COR-L47 (cell line): Measurements from ENCODE around the gene WAS.
"Not testable (repeated sequence)": the region's sequence is repeated elsewhere in the genome, so short reads cannot be mapped to it uniquely, and the experiment has no call there.

Source experiments
- DNase-seq: peaks from one replicate; lab custom pipeline; 2025; lab: John Stamatoyannopoulos, UW

The WAS gene

DNA sequence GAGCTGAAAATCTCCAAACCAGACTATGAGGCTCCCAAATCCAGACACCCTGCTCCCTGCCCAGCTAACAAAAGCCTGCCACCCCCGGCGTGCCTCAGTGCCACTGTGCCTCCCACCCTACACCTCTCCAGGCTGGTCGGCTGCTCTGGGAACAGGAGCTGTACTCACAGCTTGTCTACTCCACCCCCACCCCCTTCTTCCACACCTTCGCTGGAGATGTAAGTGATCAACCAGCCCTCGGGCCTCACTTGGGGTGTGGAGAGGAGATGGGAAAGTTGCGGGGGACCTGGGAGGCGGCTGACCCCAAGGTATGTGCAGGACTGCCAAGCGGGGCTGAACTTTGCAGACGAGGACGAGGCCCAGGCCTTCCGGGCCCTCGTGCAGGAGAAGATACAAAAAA, 1.8 kb downstream of the WAS start:
- DNase-seq, result no peak

DNA sequence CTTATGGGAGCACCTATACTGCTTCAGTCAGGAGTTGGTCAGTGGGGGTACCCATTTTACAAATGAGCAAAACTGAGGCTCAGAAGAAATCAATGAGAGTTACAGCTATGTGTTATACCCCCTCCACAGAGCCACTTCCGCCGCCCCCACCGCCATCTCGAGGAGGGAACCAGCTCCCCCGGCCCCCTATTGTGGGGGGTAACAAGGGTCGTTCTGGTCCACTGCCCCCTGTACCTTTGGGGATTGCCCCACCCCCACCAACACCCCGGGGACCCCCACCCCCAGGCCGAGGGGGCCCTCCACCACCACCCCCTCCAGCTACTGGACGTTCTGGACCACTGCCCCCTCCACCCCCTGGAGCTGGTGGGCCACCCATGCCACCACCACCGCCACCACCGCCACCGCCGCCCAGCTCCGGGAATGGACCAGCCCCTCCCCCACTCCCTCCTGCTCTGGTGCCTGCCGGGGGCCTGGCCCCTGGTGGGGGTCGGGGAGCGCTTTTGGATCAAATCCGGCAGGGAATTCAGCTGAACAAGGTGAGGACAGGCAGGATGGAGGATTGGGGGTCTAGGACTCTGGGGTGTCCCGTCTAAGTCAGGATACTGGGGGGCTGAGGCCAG, 5.0 kb downstream of the WAS start:
- no peak for DNase-seq

DNA sequence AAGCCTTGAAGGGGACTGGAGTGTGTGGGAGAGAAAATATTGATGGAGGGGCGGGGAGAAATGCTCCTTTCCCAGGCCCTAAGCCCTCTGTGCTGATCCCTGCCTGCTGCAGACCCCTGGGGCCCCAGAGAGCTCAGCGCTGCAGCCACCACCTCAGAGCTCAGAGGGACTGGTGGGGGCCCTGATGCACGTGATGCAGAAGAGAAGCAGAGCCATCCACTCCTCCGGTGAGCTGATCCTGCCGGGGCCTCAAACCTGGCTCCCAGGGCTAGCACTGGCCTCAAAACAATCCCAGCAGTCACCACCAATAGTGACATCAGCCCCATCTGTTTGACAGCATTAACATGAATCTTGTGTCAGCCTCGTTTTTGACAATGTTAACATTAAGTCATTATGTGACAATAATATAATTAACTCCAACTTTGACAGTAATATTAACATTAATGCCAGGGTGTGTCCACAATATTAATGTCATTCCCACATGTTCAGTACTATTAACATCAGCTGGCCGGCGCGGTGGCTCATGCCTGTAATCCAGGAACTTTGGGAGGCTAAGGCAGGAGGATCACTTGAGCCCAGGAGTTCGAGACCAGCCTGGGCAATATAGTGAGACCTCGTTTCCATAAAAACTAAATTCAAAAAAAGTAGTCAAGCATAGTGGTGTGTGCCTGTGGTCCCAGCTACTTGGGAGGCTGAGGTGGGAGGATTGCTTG, 5.8 kb downstream of the WAS start:
- no peak for DNase-seq

DNA sequence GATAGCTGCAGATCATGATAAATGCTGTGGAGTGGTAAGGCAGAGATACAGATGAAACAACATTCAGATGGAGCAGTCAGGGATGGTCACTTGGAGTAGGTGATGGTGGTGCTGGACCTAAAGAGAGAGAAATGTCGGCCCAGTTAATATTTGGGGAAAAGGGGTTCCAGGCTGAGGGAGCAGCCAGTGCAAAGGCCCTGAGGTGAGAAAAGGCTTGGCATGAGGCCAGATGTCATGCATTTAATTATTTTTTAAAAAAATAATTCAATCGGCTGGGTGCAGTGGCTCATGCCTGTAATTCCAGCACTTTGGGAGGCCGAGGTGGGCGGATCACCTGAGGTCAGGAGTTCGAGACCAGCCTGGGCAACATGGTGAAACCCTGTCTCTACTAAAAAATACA, 8.1 kb downstream of the WAS start:
- not testable (repeated sequence) for DNase-seq

DNA sequence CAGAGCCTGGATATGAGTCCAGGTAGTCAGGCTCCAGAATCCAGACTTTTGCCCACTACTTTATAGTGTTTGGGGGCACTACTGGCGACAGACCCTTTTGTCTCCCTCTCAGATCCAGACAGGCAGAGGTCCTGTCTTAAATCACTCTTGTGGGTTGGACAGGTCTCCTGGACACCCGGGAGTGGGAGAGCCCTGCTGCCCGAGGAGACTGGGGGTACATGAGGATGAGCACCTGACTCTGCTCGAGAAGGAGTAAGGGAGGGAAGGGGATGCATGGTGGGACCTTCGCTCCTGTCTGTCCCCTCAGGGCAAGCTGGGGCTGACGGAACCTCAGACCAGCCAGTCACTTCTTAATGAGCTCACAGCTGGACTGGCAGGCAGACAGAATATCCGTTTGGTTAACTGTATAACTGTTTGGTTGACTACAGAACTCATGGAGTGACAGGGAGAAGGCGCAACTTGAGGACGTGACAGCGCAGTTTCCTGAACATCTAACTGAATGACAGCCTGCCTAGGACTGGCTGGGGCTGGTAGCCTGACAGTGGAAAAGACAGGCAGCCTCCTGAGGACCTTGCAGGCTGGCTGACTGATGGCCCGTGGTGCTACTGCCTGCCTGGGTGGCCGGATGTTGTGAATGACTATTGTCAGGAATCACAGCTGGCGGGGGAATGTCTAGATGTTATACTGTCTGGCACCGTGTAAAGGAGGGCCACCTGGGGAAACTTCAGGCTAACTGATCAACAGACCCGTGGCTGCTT, 11.4 kb downstream of the WAS start:
- peak; percentile 5 for DNase-seq

DNA sequence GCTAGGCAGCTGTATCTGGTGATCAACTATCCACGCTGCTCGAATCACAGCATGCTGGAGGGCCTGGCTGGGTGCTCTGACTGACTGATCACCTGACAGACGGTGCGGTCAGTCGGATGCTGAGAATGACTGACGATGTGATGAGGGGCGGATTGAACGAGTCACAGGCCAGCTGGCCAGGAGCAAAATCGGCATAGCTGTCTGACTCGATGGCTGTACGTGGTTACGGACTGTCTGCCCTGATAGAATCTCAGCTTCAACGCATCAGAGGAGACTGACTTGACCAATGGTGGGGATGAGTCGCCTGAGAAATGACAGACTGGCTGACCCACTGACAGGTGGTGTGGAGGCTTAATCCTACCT, 11.9 kb downstream of the WAS start:
- DNase-seq, result no peak

DNA sequence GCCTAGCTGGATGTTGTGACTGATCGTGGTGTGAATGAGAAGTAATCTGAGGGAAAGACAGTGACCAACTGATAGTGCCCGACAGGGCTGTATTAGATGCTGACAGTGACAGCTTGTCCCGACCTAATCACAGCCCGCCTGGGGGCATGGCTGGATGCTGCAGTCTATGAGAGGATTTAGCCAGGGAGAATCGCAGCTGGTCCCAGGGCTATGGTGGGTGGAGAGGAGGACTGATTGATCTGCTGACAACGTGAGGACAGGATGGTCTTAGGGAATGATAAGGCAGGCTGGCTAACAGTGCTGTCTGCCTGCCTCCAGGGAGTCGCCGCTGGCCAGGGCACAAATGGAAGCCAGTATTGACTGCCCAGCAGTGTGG, 12.3 kb downstream of the WAS start:
- no peak for DNase-seq

DNA sequence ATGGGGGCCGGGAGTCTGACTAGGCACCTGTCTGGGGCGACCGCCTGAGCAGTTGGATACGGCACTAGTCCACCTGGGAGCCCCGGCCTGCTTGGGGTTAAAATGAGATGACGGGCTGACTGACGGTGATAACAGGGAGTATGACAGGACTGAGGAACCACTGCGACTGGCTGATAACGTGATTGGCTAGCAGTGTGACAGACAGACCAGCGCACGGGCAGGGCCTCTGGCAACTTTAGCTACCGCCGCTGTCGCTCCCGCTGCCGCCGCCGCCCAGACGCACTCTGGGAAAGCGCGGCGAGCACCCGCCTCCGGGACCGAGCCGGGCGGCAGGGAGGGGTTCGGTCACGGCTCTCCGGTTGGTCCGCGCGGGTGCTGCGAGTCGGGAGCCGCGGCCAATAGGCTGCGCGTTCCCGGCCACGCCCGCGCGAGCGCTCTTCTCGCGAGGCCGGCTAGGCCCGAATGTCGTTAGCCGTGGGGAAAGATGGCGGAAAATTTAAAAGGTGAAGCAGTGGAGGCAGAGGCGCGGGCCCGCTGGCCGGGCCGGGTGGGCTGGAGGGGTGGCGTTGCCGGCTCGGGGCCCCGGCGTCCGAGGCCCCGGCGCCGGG, 12.8 kb downstream of the WAS start, which contains the start of gene SUV39H1:
Gene SUV39H1, plus strand, starts transcription at position 434 of the 608 bp plus-strand sequence. Its CDS starts 51 bp downstream, at position 485.
- DNase-seq, result peak; percentile 85

DNA sequence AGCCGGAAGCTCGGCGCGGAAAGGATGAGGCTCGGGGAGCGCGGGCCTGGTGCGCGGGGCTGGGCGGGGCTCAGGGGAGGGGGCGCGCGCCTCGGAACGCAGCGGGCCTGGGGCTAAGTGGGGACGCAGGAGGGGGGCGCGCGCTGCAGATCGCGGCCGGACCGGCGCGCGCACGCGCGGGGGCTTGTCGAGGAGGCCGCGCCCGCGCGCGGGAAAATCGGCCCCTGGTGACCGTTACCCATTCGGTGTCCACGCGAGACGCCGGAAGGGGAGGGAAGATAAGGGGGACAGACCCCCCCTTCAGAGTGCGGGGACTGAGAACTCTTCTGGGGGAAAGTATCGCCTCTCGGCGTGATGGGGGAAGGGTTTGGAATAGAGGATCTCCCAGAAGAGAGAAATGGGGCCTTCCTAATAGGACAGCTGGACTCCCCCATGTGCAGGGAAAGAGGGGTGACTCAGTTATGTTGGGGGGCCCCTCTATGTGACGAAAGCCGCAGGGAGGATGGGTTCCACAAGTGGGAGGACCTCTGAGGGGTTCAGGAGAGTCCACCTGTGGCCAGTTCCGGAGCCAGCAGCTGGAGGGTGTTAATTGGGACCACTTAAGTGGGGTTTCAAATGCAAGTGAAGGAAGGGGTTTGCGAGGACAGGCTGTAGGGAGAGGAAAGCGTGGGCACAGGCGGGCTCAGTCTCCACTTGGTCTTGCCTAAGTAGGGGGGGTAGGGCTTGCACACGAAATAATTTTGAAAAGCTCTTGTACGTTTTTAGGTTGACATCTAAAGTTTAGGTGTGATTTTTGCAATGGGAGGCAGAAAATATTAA, 13.5 kb downstream of the WAS start:
- peak; percentile 46 for DNase-seq

DNA sequence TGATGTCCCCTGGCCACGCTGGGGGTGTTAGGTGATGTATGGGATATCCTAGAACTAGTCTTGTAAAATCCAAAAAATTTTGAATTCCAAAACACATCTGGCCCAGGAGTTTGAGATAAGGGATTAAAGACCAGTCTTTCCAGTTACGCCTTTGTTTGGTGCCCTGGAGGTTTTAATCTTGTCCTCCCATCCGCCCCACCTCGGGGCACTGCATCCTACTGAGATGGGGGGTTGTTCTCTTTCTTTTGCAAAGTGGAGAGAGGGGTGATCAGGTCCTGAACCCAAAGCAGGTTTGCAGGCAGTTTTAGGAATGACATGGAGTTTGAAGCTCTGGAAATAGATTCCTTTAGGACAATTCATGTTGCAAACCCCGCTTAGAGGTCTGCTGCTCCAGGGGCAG, 14.7 kb downstream of the WAS start:
- DNase-seq, result no peak

DNA sequence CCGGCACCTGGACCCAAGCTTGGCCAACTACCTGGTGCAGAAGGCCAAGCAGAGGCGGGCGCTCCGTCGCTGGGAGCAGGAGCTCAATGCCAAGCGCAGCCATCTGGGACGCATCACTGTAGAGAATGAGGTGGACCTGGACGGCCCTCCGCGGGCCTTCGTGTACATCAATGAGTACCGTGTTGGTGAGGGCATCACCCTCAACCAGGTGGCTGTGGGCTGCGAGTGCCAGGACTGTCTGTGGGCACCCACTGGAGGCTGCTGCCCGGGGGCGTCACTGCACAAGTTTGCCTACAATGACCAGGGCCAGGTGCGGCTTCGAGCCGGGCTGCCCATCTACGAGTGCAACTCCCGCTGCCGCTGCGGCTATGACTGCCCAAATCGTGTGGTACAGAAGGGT, 16.6 kb downstream of the WAS start:
- DNase-seq, result no peak

DNA sequence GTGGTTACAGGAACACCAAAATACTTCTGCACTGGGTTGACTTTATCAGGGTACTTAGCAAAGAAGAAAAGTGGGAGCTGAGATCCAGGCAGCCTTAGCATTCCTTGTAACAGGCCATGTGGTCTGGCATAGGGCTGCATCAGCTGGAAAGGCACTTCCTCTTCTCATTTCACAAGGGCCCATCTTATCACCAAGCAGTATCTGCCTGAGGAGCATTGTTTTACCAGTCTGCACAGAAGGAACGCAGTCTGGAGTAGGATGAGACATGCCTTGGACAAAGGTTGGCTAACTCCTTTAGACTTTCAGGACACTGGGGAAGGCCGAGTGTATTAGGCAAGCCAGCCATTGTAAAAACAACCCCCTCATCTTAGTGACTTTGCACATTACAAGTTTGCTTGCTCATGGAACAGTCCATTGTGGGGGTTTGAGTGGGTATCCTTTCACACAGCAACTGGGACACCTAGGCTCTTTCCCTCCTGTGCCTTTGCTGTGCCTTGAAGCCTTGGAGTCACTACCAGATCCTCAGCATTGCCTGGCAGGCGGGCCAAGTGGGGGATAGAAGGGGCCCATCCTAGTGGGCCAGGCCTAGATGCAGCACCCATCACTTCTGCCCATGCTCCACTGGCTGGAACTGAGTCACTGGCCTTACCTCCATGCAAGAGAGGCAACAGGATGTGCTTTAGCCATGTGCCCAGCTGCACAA, 17.5 kb downstream of the WAS start:
- DNase-seq, result no peak

DNA sequence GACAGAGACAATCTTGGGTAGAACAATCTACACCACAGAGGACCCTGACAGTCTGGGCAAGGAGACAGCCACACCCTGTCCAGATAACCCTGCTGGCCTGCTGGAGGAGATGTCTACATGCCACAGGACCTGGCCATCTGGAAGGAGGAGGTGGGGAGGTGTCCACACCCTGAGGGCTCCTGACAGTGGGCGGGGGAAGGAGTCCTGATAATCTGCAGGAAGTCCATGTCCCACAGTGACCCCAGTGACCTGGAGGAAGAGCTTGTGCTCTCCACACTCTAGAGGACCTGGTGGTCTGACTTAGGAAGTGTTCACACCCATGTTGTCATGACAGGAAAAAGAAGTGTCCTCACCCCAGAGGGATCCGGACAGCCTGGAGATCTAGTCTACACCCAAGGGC, 18.4 kb downstream of the WAS start:
- DNase-seq, result no peak

DNA sequence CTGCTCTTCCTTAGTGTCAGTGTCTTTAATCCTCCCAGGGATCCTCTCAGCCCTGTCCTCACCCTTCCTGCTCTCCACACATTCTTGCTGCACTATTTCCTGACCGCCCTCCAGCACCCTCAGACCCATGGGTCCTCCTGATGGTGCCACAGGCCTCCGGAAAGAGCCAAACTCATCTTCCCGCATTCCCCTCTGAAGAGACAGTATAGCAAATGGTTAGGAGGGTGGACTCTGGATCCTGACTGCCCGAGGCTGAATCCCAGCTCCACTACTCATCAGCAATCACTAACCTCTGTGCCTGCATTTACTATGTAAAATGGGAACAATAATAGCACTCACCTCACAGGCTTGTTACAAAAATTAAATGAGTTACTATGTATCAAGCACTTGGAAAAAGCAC, 19.1 kb downstream of the WAS start:
- DNase-seq, result no peak

DNA sequence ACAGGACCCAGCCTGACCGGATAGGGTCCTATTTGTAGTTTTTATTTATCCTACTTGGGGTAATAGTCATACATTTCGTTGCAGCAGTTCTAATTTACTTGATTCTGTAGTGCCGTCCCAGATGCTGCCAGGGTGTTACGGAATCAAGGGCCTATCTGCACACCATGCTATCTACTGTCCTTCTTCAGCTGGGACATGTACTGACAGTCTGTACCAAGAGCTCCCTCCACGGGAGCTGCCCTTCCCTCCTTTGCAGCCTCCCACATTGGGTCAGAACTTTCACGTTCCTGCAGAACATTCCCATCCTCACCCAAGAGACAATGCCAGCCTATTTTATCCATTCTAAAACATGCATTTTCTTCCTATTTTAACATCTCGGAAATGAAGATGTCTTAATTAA, 19.6 kb downstream of the WAS start:
- no peak for DNase-seq

DNA sequence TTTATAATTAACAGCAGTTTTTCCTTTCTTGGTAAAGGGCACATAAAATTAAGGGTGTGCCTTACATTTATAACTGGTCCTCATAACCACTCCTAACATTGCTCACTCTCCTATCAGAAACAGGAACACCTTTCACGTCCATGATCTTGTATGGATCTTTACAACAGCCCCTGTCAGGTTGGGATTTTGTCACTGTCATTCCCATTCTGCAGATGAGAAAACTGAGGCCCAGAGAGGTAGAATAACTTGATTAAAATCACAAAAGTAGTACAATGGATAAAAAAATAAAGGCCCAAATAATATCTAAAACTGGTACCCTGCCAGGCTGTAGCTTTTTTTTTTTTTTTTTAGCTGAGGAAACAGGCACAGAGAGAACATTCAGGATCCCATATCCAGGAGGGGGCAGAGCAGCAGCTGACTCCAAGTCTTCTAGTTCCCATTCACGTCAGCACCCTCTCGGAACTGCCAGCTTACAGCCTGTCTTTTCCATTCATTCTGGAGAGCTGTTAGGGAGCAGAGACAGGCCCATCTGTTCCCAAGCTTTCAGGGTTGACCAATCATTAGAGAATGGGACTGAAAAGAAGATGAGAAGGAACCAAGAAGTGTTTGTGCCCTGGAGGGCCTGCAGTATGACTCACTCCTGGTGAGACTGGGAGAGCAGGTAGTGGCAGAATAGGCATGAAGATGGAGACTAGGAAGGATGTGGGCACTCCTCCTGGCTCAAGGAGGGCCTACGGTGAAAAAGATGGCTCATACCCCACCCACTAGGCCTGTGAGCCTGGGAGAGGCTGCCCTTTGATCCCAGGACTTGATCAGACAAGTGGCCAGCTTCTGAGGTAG, 20.3 kb downstream of the WAS start:
- DNase-seq, result no peak

DNA sequence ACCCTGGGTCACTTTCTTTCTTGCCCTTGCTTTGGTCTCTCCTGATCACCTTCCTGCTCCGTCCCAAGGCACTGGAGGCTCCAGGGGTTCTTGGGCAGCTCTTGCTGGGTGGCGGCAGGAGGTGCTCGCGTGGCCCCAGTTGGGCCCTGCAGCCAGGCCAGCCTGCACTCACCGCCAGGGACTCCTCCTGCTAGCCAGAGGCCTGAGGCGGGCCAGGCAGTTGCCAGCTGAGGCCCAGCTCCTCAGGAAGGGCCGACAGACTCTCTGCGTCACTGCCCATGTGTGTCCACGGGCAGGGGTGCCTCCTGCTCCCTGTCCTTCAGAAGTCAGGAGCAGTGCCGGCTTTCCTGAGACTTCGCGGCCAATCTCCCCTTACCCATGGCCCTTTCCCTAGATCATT, 22.3 kb downstream of the WAS start:
- no peak for DNase-seq

DNA sequence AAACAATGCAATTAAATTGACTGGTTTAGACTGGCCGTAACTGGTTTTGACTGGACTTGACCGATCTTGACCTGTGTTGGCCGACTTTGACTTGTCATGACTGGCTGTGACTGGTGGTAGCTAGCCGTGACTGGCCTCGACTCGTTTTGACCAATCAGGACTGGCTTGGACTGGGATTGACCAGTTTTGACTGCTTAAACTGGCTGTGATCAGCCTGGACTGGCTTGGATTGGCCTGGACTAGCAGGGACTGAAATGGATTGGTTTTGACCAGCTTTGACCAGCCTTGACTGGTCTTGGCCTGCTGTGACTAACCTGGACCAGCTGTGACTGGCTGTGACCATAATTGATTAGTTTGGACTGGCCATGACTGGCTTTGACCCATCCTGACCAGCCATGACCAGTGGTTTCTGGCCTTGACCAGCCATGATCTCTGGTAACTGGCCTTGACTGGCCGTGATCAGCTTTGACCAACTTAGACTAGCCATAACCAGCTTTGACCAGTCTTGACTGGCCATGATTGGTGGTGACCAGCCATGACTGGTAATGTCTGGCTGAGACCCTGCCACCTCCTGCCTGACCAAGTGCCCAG, 26.0 kb downstream of the WAS start:
- no peak for DNase-seq

DNA sequence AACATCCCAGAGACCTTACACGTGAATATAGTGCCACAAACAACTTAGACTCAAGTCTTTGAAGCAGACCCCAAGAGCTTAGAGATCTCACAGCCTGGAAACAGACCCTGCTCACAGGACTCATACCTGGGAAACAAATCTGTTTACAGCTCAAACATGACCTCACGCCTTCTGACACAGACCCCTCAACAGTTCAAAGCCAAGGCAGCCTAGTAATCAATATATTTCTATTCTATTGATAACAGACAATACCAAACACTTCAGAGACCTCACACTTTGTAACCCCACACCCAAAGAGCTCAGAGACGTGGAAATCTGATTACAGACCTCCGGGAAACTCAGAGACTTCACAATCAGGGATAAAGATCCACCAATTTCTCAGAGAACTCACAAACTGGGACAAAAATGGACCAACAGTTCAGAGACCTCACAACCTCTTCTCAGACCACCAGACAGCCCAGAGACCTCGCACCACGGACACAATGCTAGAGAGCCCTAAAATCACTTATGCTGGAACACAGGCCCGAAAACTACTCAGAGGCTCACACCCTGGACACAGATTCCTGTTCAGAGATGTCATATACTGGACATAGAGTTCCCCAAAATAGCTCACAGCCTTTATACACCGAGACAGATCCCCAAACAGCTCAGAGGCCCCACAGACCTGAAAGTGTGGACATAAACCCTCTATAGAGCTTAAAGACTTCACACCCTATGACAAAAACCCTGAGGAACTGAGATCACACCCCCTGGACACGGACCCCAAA, 27.7 kb downstream of the WAS start:
- no peak for DNase-seq
